ENCODE measurements around the gene MID2. TPM values are rescaled to one million over a fixed set of nuclear protein-coding genes. Genes with fewer than 3 reads are reported as not detected.

The MID2 gene
- polyA plus RNA-seq, 3 donors: 0.20 TPM; not detected in 2

DNA sequence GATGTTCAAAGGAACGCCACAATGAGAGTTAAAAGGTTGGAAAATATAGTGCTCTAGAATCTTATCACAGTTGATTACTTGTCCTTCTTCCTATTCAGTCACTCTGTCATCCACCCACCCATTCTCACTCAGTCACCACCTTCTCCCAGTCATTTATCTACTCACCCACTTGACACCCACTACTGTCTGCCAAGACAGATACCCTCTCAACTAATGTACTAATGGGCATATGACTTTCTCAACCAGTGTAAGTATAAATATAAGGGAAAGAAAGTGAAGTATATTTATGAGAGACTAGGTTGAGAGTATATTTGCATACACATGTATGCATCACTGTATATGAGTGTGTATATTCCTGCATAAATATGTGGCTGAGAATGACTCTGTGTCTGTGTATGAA, 20.0 kb downstream of the MID2 start:
- WGBS (ENCODE audit: insufficient coverage): no CpG with 5 or more reads among the region's 1 CpG
- Histone ChIP-seq H3K9ac (ENCODE audit: insufficient read depth, low read length, poor library complexity, severe bottlenecking) (no peak overlapping the region), H3K4me3 (replicated peaks in 1 of 3; ENCODE audit: low read depth in 2 of 3, low read length in 3 of 3) (no peak overlapping the region), H3K36me3 (replicated peaks in 1 of 2; ENCODE audit: control insufficient read depth in 1 of 2, insufficient read depth in 2 of 2, low read length in 2 of 2) (no peaks in the 10 kb centered on the region), H3K27ac (ENCODE audit: low read depth in 1 of 2, low read length in 2 of 2) (no peak overlapping the region), H3K27me3 (ENCODE audit: control insufficient read depth in 2 of 2, insufficient read depth in 2 of 2, low read length in 2 of 2) (peaks cover 4 to 11% of the 10 kb centered on the region in 2 donors), H3K4me1 (ENCODE audit: control insufficient read depth in 1 of 2, insufficient read depth in 2 of 2, low read length in 2 of 2) (no peaks in the 10 kb centered on the region), H3K9me3 (replicated peaks in 1 of 2; ENCODE audit: control insufficient read depth in 1 of 2, insufficient read depth in 1 of 2, low read length in 2 of 2) (no peaks in the 10 kb centered on the region), H3K4me2 (replicated peaks; ENCODE audit: extremely low read depth, low read length, poor library complexity, severe bottlenecking) (no peak overlapping the region), H2AFZ (ENCODE audit: insufficient read depth, low read depth, low read length, poor library complexity, severe bottlenecking) (no peak overlapping the region), H3K79me2 (ENCODE audit: insufficient read depth, low read length) (no peaks in the 10 kb centered on the region), H4K20me1 (ENCODE audit: insufficient read depth, low read length) (no peaks in the 10 kb centered on the region)
- no peak for TF ChIP-seq CTCF (IDR thresholded peaks at IDR 0.05)
- no peak for DNase-seq
- Mint-ChIP-seq H3K27me3 (ENCODE audit: low read depth in 3 of 3) (peaks cover 0 to 6% (median 2%) of the 10 kb centered on the region in 3 donors), H3K27ac (no peak overlapping the region), H3K36me3 (no peaks in the 10 kb centered on the region), H3K4me3 (no peak overlapping the region), H3K4me1 (peaks cover 6% of the 10 kb centered on the region), H3K9me3 (no peaks in the 10 kb centered on the region)
- intact Hi-C loops (cut with micrococcal nuclease): no loop called here

DNA sequence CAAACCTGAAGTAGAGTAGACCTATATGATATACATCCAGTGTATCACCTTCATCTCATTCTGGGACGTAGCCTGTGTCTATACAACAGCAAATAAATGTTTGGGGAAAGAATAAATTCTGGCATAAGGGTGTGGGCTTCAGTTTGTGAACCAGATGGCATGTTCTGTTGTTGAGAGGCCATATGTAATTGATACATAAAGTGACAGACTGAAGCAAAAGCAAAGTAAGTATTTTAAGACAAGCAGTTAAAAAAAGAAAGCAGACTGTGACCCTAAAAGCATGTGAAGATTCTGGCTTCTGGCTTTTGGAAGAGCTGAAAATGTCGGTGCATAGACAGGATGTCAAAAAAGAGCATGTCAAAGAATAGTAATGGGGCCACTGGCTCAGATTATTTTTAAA, 22.9 kb downstream of the MID2 start:
- no peak overlapping the region for H3K27ac Mint-ChIP-seq
- peaks cover 4 to 14% (median 7%) of the 10 kb centered on the region in 3 donors for H3K27me3 Mint-ChIP-seq (ENCODE audit: low read depth in 3 of 3)
- H3K9me3 ChIP-seq (replicated peaks in 1 of 2; ENCODE audit: control insufficient read depth in 1 of 2, insufficient read depth in 1 of 2, low read length in 2 of 2): no peaks in the 10 kb centered on the region
- no peaks in the 10 kb centered on the region for H3K36me3 ChIP-seq (replicated peaks in 1 of 2; ENCODE audit: control insufficient read depth in 1 of 2, insufficient read depth in 2 of 2, low read length in 2 of 2)
- no peak for TF ChIP-seq CTCF (IDR thresholded peaks at IDR 0.05)
- H3K27me3 ChIP-seq (ENCODE audit: control insufficient read depth in 2 of 2, insufficient read depth in 2 of 2, low read length in 2 of 2): peaks cover 4 to 6% of the 10 kb centered on the region in 2 donors
- H3K79me2 ChIP-seq (ENCODE audit: insufficient read depth, low read length): no peaks in the 10 kb centered on the region
- H4K20me1 ChIP-seq (ENCODE audit: insufficient read depth, low read length): no peaks in the 10 kb centered on the region
- no peaks in the 10 kb centered on the region for H3K36me3 Mint-ChIP-seq
- no peak overlapping the region for H3K27ac ChIP-seq (ENCODE audit: low read depth in 1 of 2, low read length in 2 of 2)
- no peaks in the 10 kb centered on the region for H3K9me3 Mint-ChIP-seq
- H3K9ac ChIP-seq (ENCODE audit: insufficient read depth, low read length, poor library complexity, severe bottlenecking): no peak overlapping the region
- no peak overlapping the region for H3K4me2 ChIP-seq (replicated peaks; ENCODE audit: extremely low read depth, low read length, poor library complexity, severe bottlenecking)
- H2AFZ ChIP-seq (ENCODE audit: insufficient read depth, low read depth, low read length, poor library complexity, severe bottlenecking): no peak overlapping the region
- no peak overlapping the region for H3K4me3 ChIP-seq (replicated peaks in 1 of 3; ENCODE audit: low read depth in 2 of 3, low read length in 3 of 3)
- no peak overlapping the region for H3K4me3 Mint-ChIP-seq
- intact Hi-C loops (cut with micrococcal nuclease): no loop called here
- no peak for DNase-seq
- no CpG with 5 or more reads among the region's 2 CpGs for WGBS (ENCODE audit: insufficient coverage)
- H3K4me1 Mint-ChIP-seq: peaks cover 6% of the 10 kb centered on the region
- no peaks in the 10 kb centered on the region for H3K4me1 ChIP-seq (ENCODE audit: control insufficient read depth in 1 of 2, insufficient read depth in 2 of 2, low read length in 2 of 2)

All from CD14-positive monocyte (primary cell).